Measurements from ENCODE around the gene KCNK10. TPM values are rescaled to one million over a fixed set of nuclear protein-coding genes. Genes with fewer than 3 reads are reported as not detected.

Gene KCNK10
- total and polyA plus RNA-seq, 2 experiments from 2014 or later: not detected

- no peak for DNase-seq (ENCODE audit: low read depth in 1 of 2, low spot score in 1 of 2)
- H3K4me1 ChIP-seq (ENCODE audit: low read depth): no peaks in the 10 kb centered on the region
- H3K27ac ChIP-seq: no peak overlapping the region
- no peak for TF ChIP-seq CTCF (IDR thresholded peaks at IDR 0.05; ENCODE audit: low read depth, low read length)
- no peaks in the 10 kb centered on the region for H3K36me3 ChIP-seq
- no peak overlapping the region for H3K4me3 ChIP-seq
- H3K9me3 ChIP-seq (ENCODE audit: low read depth): no peaks in the 10 kb centered on the region
- no peaks in the 10 kb centered on the region for H3K27me3 ChIP-seq
Observed at GRCh38 chr14:88164906-88165534, 158.0 kb downstream of the KCNK10 start.

- Histone ChIP-seq H3K9me3 (ENCODE audit: low read depth) (no peaks in the 10 kb centered on the region), H3K4me1 (ENCODE audit: low read depth) (no peaks in the 10 kb centered on the region), H3K27ac (no peak overlapping the region), H3K36me3 (no peaks in the 10 kb centered on the region), H3K4me3 (no peak overlapping the region), H3K27me3 (no peaks in the 10 kb centered on the region)
- no peak for DNase-seq (ENCODE audit: low read depth in 1 of 2, low spot score in 1 of 2)
- no peak for TF ChIP-seq CTCF (IDR thresholded peaks at IDR 0.05; ENCODE audit: low read depth, low read length)
Observed at GRCh38 chr14:88163731-88164255, 159.3 kb downstream of the KCNK10 start.

GRCh38 chr14:88156127-88156526 lies 166.9 kb downstream of the KCNK10 start:
- DNase-seq (ENCODE audit: low read depth in 1 of 2, low spot score in 1 of 2): no peak
- H3K36me3 ChIP-seq: no peaks in the 10 kb centered on the region
- H3K27me3 ChIP-seq: no peaks in the 10 kb centered on the region
- no peaks in the 10 kb centered on the region for H3K9me3 ChIP-seq (ENCODE audit: low read depth)
- no peak overlapping the region for H3K27ac ChIP-seq
- no peak for TF ChIP-seq CTCF (IDR thresholded peaks at IDR 0.05; ENCODE audit: low read depth, low read length)
- H3K4me1 ChIP-seq (ENCODE audit: low read depth): peaks cover 4% of the 10 kb centered on the region
- H3K4me3 ChIP-seq: no peak overlapping the region

- DNase-seq (ENCODE audit: low read depth in 1 of 2, low spot score in 1 of 2): no peak
- H3K4me3 ChIP-seq: no peak overlapping the region
- H3K9me3 ChIP-seq (ENCODE audit: low read depth): no peaks in the 10 kb centered on the region
Observed at GRCh38 chr14:88154926-88155325, 168.1 kb downstream of the KCNK10 start.

GRCh38 chr14:88154321-88154720 lies 168.7 kb downstream of the KCNK10 start:
- no peak overlapping the region for H3K4me3 ChIP-seq
- H3K36me3 ChIP-seq: no peaks in the 10 kb centered on the region
- no peak for TF ChIP-seq CTCF (IDR thresholded peaks at IDR 0.05; ENCODE audit: low read depth, low read length)
- no peaks in the 10 kb centered on the region for H3K9me3 ChIP-seq (ENCODE audit: low read depth)
- DNase-seq (ENCODE audit: low read depth in 1 of 2, low spot score in 1 of 2): no peak
- peaks cover 4% of the 10 kb centered on the region for H3K4me1 ChIP-seq (ENCODE audit: low read depth)
- no peaks in the 10 kb centered on the region for H3K27me3 ChIP-seq
- no peak overlapping the region for H3K27ac ChIP-seq

More at GRCh38 chr14:88154926-88155325, 168.1 kb downstream of the KCNK10 start:
- TF ChIP-seq CTCF (IDR thresholded peaks at IDR 0.05; ENCODE audit: low read depth, low read length): no peak
- Histone ChIP-seq H3K27me3 (no peaks in the 10 kb centered on the region), H3K27ac (no peak overlapping the region), H3K36me3 (no peaks in the 10 kb centered on the region), H3K4me1 (ENCODE audit: low read depth) (peaks cover 4% of the 10 kb centered on the region)
